ENCODE measurements around the gene AK8.

AK8 gene

DNA sequence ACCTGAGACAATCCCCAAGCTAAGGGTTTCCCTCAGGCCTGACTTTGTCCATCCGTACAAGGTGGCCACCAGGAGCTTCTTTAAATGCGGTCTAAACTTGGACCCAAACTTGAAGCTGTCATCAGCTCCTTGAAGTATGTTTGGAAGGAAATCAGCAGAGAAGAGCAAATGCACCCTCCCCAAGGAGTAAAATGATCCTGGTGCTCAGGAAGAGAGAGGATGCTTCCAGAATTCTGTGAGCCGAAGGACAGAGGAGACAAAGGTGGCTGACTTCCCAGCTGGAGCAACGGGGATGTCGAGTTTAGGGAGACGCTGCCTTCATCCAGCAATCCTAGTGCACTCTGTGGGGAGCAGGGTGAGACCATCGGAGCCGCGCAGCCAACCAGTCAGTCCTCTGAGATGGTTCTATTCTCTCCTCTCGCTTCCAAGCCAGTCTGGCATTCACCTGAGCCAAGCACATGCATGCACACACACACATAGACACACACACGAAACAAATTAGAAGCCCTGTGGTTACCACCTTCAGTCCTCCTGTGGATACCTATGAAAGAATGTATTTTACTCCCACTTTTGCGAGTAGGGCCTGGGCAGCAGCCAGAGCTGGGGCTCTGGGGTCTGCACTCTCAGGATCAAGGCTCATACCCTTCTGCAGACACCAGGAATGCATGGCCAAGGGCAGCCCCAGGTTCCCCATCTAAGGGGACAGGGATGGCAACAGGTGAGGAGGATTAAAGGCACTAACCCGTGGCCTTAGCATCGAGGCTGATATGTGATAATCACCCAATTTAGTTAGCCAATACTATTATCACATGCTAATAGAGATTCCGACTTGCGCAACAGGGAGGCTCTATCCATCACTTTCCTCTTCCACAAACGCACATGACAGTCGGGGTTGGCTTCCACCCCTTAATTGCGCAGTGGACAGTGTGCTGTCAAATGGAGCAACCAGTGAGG, 132.1 kb downstream of the AK8 start:
- H3K79me2 ChIP-seq (ENCODE audit: insufficient read depth, low read length), result no peaks in the 10 kb centered on the region
- no peaks in the 10 kb centered on the region for H3K4me1 ChIP-seq (ENCODE audit: insufficient read depth, low read length, severe bottlenecking)
- 0 out of 2 replicates have a peak, but pooled peaks cover 3% of the 10 kb centered on the region for H3K27me3 ChIP-seq (ENCODE audit: insufficient read depth, low read length)
- no peaks in the 10 kb centered on the region for H4K20me1 ChIP-seq (ENCODE audit: insufficient read depth, low read length)
- no peak overlapping the region for H3K27ac ChIP-seq (ENCODE audit: low read depth, low read length, poor library complexity, severe bottlenecking)
- H3K4me3 ChIP-seq (ENCODE audit: low read depth, low read length, poor library complexity, severe bottlenecking), result no peak overlapping the region
- no peak overlapping the region for H3K4me2 ChIP-seq (ENCODE audit: low read length)
- H3K9me3 ChIP-seq (ENCODE audit: low read length), result no peaks in the 10 kb centered on the region
- no peaks in the 10 kb centered on the region for H3F3A ChIP-seq (ENCODE audit: insufficient read depth, low read length)
- no peaks in the 10 kb centered on the region for H3K36me3 ChIP-seq (ENCODE audit: insufficient read depth, low read length)
- H2AFZ ChIP-seq (ENCODE audit: low read length), result no peak overlapping the region
- H3K9ac ChIP-seq (ENCODE audit: low read length), result no peak overlapping the region
- H3K9me2 ChIP-seq (ENCODE audit: low read depth, low read length), result no peaks in the 10 kb centered on the region
- TF ChIP-seq CTCF (IDR thresholded peaks at IDR 0.05; ENCODE audit: low read length) (no peak), EZH2 (IDR thresholded peaks at IDR 0.05; ENCODE audit: borderline replicate concordance, low read length) (no peak)

DNA sequence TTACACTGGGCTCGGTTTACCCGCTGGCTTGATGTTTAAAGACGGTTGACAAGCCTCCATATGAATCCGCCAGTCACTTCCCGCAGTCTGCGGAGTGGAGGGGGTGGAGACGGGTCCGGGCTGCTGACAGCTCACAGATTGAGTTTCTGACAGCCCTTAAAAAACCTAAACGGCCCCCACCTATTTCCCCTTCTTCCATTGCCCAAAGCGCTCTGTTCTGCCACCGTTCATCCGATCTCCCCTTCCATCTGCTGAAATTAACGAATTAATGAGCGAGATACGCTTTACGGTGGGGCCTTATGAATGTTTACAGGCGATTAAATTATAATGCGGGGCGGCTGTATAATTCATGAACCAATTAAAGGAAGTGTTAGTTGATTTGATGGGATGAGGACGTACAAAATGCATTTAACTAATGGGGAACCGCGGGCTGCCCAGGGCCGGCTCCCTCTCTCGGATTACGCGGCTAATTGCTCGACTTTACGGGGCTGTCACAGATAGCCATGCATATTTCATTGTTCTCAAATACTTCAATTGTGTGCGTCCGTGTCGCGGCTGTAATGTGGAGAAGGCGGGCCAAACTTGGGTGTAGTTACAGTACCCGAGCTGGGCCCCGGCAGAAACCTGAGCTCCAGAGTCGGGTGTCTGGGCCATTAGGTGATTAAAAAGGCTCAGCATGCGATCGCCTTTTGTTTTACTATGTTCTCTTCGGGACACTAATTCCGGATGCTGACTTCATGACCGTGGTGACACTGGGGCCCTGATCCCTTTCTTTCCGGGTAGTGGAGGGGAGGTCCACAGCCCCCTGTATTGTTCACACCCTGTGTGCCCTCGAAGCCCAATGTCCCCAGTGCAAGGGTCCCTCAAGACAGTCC, 133.0 kb downstream of the AK8 start:
- Histone ChIP-seq H3K36me3 (ENCODE audit: insufficient read depth, low read length) (no peaks in the 10 kb centered on the region), H3K9ac (ENCODE audit: low read length) (no peak overlapping the region)

More for the DNA sequence above, 133.0 kb downstream of the AK8 start:
- no peaks in the 10 kb centered on the region for H3F3A ChIP-seq (ENCODE audit: insufficient read depth, low read length)
- no peaks in the 10 kb centered on the region for H3K4me1 ChIP-seq (ENCODE audit: insufficient read depth, low read length, severe bottlenecking)
- H3K4me2 ChIP-seq (ENCODE audit: low read length), result no peak overlapping the region
- H3K79me2 ChIP-seq (ENCODE audit: insufficient read depth, low read length), result no peaks in the 10 kb centered on the region
- no peaks in the 10 kb centered on the region for H3K9me2 ChIP-seq (ENCODE audit: low read depth, low read length)
- no peak overlapping the region for H2AFZ ChIP-seq (ENCODE audit: low read length)
- H3K27ac ChIP-seq (ENCODE audit: low read depth, low read length, poor library complexity, severe bottlenecking), result no peak overlapping the region
- H4K20me1 ChIP-seq (ENCODE audit: insufficient read depth, low read length), result no peaks in the 10 kb centered on the region
- H3K9me3 ChIP-seq (ENCODE audit: low read length), result no peaks in the 10 kb centered on the region
- no peak for TF ChIP-seq CTCF (IDR thresholded peaks at IDR 0.05; ENCODE audit: low read length)
- TF ChIP-seq EZH2 (IDR thresholded peaks at IDR 0.05; ENCODE audit: borderline replicate concordance, low read length), result no peak
- 0 out of 2 replicates have a peak, but pooled peaks cover 3% of the 10 kb centered on the region for H3K27me3 ChIP-seq (ENCODE audit: insufficient read depth, low read length)
- no peak overlapping the region for H3K4me3 ChIP-seq (ENCODE audit: low read depth, low read length, poor library complexity, severe bottlenecking)

Data from OCI-LY1 (cell line).